ENCODE data around the gene RFFL.
"Not testable (repeated sequence)": the region's sequence is repeated elsewhere in the genome, so short reads cannot be mapped to it uniquely, and the experiment has no call there.

The RFFL gene

DNA sequence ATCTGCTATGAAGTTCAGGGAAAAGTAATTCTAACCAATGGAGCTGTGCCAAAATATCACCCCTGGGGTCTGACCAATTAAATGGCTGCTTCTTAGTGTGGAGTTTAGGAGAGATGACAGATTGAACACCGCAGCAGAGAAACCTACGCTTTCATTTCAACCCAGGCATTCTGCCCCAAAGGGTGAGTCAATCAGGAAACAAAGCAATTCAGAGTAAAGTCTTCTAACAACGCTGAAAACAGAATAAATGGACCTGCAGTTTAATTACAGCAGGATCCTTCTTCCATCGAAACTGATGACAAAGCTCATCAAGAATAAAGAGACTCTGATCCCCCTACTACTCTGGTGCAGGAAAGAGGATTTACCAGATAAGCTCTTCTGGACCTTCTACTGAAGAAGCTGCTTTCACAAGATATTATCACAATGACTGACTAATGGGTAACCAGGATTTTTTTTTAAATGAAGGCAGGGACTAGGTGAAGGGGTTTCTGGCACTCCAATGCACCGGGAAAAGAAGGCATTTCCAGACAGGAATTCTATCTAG is 16.7 kb downstream of the RFFL start:
- peak in 4 of 5 experiments; percentile 26 to 92 (median 51) for DNase-seq

DNA sequence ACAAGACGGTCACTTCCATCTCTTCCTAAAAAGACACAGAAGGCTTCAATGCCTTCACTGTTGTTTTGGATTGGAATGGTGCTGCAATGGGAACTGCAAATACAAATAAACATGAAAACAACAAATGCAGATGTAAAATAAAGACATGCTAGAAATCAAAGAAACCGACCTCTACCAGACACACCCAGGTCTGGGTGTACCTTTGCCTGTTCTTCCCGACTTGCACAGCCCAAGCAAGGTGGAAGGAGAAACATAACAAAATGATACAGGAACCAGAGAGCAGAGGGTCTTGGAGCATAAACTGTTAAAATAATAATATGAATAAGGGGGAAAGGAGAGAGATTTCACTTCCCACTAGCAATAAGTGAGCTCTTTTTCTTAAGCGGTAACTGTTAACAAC is 17.3 kb downstream of the RFFL start:
- DNase-seq, result no peak

DNA sequence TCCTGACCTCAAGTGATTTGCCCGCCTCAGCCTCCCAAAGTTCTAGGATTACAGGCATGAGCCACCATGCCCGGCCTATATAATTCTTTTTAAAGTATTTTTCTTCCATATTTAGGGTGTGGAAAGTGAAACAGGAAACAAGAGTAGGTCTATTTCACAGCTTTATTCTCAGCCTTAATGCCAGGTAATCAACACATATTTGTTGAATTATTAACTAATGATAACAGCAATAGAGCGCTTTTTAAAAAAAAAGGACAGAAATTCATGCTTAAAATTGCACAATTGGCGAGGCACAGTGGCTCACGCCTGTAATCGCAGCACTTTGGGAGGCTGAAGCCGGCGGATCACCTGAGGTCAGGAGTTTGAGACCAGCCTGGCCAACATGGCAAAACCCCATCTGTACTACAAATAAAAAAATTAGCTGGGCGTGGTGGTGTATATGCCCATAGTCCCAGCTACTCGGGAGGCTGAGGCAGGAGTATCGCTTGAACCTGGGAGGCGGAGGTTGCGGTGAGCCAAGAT is 18.0 kb downstream of the RFFL start:
- DNase-seq, result not testable (repeated sequence)

DNA sequence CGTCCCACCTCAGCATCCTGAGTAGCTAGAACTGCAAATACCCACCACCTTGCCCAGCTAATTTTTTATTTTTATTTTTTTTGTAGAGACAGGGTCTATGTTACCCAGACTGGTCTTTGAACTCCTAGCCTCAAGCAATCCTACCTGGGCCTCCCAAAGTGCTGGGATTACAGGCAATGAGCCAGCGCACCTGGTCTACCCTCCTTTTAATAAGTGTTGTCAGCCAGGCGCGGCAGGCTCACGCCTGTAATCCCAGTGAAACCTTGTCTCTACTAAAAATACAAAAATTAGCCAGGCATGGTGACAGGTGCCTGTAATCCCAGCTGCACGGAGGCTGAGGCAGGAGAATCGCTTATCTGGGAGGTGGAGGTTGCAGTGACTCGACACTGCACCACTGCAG is 19.3 kb downstream of the RFFL start:
- DNase-seq, result no peak

- no peak for DNase-seq
Observed at GRCh38 chr17:35041390-35041789, 22.1 kb downstream of the RFFL start.

- no peak for DNase-seq
Observed at GRCh38 chr17:35038453-35038852, 25.1 kb downstream of the RFFL start.

- DNase-seq, result no peak
Observed at GRCh38 chr17:35030780-35031179, 32.7 kb downstream of the RFFL start.

DNA sequence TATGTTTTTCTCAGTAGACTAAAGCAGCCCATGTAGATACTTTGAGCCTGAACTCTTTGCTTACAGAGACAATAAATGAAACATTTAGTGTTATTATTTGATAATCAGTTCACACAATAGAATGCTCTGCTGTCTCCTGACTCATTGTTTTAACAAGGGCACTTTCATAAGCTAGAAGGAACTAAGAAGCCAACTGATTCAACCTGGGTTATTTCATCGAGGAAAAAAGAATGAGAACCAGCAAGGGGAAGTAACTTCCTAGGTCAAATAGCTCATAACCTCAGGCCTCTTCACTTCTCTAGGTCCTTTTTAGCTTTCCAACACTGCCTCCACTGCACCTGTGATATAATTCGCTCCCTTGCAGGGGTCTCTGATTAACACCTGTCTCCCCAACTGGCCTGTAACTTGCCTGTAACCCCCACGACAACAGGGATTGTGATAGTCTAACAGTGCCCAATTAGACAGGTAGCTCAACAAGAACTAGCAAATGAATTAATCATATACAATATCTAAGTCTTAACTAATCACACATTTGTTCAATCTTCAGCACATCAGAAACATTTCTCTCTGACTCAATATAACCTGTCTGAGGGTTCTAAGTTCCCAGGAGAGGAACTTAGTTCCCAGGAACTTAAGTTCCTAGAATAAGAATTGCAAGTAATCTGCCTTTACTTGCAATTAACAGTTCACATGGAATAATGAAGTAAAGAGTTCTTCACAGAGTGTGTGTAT is 34.8 kb downstream of the RFFL start:
- DNase-seq, result no peak

DNA sequence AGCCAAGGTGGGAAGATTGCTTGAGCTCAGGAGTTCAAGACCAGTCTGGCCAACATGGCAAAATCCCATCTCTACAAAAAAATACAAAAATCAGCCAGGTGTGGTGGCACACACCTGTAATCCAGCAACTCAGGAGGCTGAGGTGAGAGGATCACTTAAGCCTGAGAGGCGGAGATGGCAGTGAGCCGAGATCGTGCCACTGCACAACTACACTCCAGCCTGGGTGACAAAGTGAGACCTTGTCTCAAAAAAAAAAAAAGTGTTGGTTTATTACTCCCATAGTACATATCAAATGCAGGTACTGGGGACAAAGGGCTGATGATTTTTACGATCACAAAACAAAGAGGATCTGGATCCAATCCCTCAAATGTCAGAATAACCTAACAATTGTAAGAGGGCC is 35.4 kb downstream of the RFFL start:
- not testable (repeated sequence) for DNase-seq

GRCh38 chr17:35025541-35025940 is 38.0 kb downstream of the RFFL start:
- no peak for DNase-seq

DNA sequence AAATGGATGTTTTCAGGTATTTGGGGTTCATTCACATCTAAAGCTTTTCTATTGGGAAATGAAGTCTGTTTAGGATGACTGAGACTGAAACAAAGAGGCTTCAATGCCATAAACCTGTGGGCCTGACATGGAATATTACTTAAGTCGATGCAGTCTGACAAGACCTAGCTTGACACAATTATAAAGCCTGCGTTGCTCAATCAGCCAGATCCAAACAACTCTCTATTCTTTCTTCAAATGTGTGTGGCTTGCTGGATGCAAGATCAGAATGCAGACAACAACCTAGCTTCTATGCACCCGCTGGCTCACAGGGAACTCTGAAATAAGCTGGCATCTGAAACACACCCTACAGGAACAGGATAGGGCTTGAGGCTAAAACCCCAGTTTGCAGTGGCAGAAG is 40.0 kb downstream of the RFFL start:
- DNase-seq, result no peak

DNA sequence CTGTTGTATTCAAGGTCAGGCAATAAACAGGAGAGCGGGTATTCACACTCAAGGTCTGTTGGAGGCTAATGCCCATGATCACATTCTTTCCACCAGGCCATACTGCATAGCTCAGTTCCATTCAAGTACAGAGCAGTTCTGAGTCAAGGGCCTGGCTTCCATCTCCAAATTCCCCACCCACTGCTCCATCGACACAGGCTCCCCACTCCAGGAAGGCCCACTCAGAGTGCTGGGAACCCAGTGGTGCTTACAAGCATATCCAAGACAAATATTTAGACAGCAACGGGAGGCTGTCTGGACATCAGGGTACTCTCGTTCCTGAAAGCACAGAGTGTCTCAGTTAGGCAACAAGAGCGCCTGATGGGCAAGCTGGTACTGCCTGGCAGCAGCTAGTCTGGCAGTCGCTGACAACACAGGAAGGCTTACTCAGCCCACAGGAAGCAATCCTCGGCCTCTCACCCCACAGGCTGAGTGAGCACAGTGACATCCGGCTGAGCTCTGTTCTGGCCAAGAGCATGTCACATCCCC is 40.9 kb downstream of the RFFL start:
- peak; percentile 18 to 93 (median 51) for DNase-seq

DNA sequence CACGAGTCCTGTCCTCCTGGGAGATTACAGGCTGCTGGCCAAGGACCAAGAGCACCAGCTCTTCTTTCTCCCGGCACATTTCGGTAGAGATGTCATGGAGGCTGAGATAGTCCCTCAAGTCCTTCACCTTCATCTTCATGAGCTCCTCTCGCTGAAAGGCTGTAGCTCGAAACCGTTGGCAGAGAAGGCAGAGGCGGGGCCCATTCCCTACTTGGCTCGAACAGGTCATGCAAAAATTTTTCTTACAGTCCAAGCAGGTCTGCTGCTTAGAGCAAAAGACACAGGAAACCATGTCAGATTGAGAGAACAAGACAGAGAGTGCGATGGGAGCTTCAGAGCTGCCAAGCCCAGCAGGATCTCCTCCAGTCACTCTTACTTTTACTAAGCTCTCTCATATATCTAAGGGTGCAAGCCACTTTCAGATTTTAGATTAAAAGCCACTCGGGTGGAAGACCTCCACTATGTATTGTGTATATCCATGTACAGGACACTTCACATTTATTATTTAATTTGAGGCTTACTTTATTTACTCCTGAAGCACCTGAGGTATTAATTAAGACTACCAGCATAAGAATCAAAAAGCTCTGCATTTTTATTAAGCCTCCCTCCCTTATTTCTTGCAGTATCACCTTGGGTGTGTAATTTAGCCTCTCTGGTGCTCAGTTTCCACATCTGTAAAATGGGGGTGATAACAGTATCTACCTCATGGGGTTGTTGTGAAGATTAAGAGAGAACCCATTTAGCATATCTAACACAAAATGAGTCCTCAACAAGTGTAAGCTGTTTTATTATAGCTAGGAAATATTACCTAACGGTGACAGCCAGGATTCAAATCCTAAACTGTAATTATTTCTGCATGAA is 41.8 kb downstream of the RFFL start:
- peak in 1 of 5 experiments; percentile 66 for DNase-seq

DNA sequence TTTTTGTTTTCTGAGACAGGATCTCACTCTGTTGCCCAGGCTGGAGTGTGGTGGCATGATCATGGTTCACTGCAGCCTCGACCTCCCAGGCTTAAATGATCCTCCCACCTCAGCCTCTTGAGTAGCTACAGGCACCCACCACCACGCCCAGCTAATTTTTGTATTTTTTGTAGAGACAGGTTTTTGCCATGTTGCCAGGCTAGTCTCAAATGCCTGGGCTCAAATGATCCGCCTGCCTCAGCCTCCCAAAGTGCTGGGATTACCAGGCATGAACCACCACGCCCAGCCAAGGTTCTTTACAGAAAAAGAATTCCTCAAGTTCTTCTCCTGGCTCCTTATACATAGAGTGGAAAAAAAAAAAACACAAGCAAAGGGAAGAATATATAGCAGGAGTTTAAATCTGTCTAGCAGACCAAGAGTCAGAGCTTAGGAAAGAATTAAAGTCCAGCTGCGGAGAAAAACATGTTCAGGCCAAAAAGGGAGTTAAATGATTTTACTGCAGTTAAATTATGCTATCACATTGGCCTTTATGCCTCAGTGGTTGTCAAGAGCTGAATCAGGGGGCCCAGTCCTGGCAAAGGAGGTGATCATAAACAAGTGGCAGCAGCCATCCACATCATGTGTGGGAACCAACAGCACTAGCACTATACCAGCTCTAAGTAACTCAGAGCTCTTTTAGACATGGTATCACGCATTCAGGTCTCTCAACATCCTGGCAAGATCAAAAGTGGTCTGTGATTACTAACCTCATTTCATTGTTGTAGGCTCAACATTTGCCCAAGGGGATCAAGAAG is 43.9 kb downstream of the RFFL start:
- DNase-seq, result no peak

GRCh38 chr17:35018814-35019213 is 44.7 kb downstream of the RFFL start:
- no peak for DNase-seq

DNA sequence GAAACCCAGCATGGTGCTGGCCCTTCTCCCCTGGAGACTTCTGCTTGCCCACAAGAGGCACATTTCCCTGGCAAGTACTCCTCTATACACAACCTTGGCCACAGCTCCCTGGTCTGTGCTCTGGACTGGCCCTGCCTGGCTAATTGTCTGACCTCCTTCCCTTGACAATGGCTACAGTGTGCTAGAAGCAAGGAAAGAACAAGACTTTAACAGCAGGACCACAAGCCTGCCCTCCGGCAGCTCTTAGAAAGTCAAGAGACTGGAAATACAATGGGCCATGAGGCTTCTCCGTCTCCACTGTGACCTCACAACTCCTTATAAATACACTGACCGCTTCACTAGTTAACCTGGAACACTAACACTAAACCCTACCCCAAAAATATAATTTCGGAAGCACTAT is 46.5 kb downstream of the RFFL start:
- DNase-seq, result no peak

DNA sequence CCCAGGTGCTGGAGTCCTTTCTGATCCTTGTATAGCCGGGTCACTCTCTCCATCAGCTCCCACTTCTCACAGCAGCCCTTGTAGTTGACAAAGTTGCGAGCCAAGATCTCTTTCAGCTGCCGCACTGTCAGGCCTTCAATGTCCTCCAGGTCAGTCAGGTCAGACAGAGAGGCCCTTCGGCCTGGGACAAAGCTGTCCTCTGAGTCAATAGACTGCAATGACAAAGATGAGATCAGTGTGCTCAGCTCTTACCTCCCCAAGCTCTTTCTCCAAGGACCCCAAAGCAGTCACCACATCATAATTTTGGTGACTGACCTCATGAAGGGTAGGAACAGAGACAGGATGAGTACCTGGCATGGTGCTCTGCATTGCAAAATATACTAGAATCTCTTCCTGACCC is 47.1 kb downstream of the RFFL start:
- DNase-seq, result no peak

DNA sequence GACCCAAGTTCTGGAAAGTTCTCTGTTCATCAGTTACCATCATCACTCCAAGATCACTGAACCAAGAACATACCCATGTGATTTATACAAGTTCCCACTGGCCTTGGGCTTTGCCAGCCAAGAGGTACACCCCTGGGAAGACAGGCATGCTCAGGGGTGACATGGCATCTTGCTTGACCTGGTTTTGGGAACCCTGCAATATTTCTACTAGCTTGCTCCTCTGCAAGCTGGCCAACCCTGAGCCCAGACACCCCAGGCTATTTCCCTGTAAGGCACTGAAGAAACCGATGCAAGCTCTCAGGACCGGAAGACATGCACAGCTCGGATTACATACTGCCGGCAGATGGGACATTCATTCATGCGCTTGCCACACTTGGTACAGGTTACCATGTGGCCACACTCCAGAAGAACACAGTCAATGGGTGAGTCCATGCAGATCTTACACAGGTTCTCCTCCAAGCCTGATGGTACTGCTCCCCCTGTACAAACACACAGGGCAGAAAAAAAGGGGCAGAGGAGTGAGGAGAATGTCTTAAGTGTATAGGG is 51.8 kb downstream of the RFFL start:
- no peak for DNase-seq

DNA sequence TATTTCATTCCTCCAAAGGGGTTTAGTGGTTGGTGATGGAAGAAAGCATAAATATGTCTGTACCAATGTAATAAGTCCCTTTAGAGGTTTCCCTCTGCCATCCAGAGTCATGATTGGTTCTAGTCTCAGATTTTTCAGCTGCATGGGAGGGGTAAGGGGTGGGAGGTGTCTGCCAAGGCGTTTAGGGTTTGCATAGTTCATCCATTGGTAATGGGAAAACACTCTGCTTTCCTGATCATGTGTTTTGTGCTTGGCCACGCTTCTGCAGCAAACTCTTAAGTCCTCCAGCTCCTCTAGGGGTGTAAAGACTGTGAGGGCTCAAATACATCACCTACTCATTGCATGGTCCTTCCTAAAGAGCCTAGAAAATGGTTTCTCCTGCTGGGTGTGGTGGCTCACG is 53.4 kb downstream of the RFFL start:
- DNase-seq, result no peak

- no peak for DNase-seq
Observed at GRCh38 chr17:35006961-35007360, 56.5 kb downstream of the RFFL start.

DNA sequence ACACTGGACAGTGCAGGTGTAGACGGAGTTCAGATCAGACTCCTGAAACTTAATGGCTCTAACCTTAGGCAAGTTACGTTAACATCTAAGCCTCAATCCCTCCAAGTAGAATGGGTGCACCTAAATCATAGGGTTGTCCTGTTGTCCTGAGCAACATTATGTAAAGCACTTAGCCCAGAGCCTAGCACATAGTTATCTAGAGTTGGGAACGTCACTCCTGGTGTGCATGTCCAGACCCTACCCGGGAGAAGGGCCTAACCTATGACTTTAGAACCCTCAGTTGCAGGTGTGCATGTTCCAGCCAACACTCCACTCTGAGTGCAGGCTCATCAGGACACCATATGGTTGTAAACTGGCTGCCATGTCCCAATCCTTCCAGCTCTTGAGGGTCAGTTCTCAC is 57.2 kb downstream of the RFFL start:
- DNase-seq, result no peak

DNA sequence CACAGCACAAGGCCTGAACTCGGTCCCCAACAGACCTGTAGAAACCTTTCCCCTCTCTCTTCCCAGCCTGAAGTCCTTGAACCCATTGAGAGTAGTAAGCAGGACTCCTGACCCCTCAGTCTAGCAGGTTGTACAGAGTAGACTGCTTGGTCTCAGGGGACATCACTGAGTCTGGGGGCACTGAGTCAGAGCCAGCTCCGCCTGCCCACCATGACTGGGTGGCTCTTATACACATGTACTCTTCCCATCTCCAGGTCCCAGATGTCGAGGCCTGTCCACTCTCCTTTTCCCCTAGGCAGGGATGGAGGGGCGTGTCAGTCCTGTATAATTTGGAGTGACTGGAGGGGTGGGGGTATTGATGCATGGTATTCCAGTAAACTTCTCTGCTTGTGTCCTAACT is 59.7 kb downstream of the RFFL start:
- no peak for DNase-seq

Measured in T-helper 2 cell (primary cell).